Measurements from ENCODE around the gene OXA1L.
"Not testable (repeated sequence)": the region's sequence is repeated elsewhere in the genome, so short reads cannot be mapped to it uniquely, and the experiment has no call there.

Gene OXA1L

DNA sequence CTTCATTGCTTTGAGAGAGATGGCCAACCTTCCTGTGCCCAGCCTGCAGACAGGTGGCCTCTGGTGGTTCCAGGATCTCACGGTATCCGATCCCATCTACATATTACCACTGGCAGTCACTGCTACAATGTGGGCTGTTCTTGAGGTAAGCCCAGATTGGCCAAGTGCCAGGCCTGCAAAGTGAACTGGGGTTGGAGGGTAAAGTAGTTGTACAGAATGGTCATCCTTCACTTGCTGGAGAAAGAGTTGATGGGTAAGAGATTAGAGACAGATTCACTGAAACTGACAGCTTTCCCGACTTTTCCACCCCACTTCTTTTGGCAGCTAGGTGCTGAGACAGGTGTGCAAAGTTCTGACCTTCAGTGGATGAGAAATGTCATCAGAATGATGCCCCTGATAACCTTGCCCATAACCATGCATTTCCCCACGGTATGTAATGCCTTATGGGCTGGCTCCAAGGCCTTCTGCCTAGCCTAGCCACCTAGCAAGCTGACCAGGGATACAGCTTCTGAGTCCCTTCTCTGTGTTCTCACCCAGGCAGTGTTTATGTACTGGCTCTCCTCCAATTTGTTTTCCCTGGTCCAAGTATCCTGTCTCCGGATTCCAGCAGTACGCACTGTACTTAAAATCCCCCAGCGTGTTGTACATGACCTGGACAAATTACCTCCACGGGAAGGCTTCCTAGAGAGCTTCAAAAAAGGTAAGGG, 4.1 kb downstream of the OXA1L start:
- TF ChIP-seq, protein P1, sequence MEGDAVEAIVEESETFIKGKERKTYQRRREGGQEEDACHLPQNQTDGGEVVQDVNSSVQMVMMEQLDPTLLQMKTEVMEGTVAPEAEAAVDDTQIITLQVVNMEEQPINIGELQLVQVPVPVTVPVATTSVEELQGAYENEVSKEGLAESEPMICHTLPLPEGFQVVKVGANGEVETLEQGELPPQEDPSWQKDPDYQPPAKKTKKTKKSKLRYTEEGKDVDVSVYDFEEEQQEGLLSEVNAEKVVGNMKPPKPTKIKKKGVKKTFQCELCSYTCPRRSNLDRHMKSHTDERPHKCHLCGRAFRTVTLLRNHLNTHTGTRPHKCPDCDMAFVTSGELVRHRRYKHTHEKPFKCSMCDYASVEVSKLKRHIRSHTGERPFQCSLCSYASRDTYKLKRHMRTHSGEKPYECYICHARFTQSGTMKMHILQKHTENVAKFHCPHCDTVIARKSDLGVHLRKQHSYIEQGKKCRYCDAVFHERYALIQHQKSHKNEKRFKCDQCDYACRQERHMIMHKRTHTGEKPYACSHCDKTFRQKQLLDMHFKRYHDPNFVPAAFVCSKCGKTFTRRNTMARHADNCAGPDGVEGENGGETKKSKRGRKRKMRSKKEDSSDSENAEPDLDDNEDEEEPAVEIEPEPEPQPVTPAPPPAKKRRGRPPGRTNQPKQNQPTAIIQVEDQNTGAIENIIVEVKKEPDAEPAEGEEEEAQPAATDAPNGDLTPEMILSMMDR (IDR thresholded peaks at IDR 0.05; ENCODE audit: low read depth, low read length): no peak

DNA sequence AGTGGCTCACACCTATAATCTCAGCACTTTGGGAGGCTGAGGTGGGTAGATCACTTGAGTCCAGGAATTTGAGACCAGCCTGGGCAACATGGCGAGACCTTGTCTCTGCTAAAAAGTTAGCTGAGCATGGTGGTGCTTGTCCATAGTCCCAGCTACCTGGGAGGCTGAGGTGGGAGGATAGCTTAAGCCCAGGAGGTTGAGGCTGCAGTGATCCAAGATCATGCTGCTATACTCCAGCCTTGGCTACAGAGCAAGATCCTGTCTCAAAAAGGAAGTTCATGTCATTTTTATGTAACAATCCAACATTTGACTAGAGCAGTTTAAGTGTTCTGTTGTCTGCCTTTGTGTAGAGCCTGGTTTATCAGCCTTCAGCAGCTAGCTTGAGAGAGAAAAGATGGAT, 6.2 kb downstream of the OXA1L start:
- TF ChIP-seq, protein P1 (IDR thresholded peaks at IDR 0.05; ENCODE audit: low read depth, low read length): no peak
- no peak for DNase-seq (ENCODE audit: extremely low read depth, low read depth)

More for the DNA sequence above, 4.1 kb downstream of the OXA1L start:
- no peak for DNase-seq (ENCODE audit: extremely low read depth, low read depth)

DNA sequence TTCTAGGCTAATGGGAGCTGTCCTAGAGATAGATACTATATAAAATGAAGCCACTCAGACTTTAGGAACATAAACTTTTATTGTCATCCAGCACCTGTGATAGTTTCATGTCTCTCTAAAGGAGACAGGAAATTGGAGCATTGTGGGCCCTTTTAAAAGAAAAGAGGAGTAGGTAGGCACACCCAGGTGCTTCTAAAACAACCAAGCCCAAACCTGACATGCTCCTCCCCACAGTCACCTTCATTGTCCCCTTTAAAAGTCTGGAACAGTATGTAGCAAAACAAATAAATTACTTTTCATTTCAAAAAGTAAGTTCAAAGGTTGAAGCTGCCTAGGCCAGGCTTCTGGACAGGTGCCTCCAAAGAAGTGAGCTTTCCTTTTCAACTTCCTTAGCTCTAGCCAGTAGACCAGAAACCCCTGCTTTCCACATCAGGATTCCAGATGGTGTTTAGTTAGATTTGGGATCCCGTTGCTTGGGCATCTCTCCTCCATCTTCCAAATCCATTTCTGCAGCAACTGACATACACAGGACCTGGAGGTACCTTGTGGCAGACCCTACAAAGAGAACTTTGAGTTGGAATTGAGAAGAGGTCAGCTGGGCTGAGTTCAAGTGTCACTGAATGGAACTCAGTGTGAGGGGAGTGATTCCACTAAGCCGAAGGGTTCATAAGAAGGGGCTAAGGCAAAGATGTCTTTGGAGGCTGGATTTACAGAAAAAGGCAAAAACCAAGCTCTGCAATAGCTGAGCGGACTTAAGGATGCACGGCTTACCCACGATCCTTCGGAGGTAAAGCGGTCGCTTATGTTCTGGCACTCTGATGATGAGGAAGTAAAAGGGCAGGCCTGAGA, 6.9 kb downstream of the OXA1L start:
- DNase-seq (ENCODE audit: extremely low read depth, low read depth): no peak
- TF ChIP-seq, protein P1 (IDR thresholded peaks at IDR 0.05; ENCODE audit: low read depth, low read length): no peak

DNA sequence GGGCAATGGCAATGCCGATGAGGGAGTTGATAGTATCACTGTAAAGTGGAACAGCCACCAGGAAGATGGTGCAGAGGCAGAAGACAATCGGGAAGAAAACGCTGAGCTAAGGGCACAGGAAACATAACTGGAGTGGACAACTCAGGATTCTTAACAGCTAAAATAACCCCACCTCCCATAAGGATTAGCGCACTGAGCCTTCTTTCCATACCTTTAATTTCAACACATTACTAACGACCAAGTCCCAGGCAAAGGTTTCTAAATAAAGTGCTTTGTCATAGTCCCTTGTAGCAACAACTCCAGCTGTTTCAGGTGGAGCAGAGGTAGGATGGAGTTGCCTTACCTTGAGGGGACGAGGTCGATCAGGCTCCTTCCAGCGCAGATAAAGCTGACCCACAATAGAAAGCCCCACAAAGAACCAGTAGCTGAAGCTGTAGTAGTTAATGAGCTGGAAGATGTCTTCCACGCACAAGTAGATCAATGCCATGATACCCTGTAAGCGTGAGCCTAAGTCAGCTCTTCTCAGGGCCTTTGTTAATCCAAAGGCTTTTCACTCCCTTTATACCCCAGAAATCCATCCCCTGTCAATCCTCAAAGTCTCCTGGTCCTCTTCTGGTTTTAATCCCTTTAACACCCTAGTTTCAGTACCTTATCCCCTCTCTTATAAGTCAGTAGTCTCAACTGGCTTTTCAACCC, 7.7 kb downstream of the OXA1L start:
- no peak for DNase-seq (ENCODE audit: extremely low read depth, low read depth)
- TF ChIP-seq, protein P1 (IDR thresholded peaks at IDR 0.05; ENCODE audit: low read depth, low read length): no peak

DNA sequence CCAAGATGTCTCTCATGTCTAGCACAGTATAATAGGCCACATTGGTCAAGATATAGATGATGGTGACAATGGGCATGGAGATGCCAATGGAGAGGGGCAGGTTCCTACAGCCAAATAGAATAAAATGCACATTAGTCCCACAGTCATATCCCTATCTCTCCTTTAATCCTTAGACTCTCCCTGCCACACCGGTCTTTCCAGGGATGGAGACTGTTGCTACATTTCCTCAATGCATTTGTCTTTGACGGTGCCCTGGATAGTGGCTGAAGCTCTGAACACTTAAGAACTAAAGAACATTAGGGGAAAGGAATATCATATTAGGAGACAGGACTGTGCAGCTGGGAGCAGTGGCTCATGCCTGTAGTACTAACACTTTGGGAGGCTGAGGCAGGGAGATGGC, 9.7 kb downstream of the OXA1L start:
- TF ChIP-seq, protein P1 (IDR thresholded peaks at IDR 0.05; ENCODE audit: low read depth, low read length): no peak
- DNase-seq (ENCODE audit: extremely low read depth, low read depth): no peak

DNA sequence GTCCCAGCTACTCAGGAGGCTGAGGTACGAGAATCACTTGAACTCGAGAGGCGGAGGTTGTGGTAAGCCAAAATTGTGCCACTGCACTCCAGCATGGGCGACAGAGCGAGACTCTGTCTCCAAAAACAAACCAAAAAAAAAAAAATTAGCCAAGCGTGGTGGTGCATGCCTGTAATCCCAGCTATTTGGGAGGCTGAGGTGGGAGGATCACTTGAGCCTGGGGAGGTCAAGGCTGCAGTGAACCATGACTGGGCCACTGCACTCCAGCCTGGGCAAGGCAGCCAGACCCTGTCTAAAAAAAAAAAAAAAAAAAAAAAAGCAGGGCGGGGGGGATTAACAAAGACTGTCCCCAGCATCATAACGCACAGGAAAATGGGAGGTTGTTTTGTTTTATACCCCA, 10.4 kb downstream of the OXA1L start:
- DNase-seq (ENCODE audit: extremely low read depth, low read depth): not testable (repeated sequence)

DNA sequence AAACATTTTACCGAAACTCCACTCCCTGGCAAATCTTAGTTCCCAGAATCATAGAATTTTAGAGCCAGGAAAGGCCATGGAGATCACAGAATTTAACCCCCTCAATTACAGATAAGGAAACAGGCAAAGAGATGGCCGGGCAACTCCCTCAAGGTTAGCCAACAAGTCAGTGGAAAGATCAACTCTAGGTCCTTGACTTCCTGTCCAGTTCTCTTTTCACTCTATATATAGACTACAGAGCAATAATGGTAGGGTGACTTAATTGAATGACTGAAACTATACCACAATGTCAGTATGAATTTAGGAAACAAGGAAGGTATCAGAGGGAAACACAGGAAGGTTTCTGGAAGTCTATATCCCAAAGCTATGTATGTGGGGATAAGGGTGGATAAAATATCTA, 11.6 kb downstream of the OXA1L start:
- DNase-seq (ENCODE audit: extremely low read depth, low read depth): no peak
- TF ChIP-seq, protein P1 (IDR thresholded peaks at IDR 0.05; ENCODE audit: low read depth, low read length): no peak

All from AG09319 (cell line).